ENCODE measurements around the gene JAK2. TPM values are rescaled to one million over a fixed set of nuclear protein-coding genes. Genes with fewer than 3 reads are reported as not detected.

The JAK2 gene
- total RNA-seq, 6 donors from 2014 or later = 19.6 to 52.9 (median 26.0) TPM

- no peak for ATAC-seq (ENCODE audit: low FRiP score in 2 of 2)
- no peak overlapping the region for H3K4me3 ChIP-seq
- TF ChIP-seq EP300 (IDR thresholded peaks at IDR 0.05) (no peak), POLR2AphosphoS5 (IDR thresholded peaks at IDR 0.05) (no peak), POLR2A (IDR thresholded peaks at IDR 0.05) (no peak), CTCF (IDR thresholded peaks at IDR 0.05) (no peak)
- H3K4me1 ChIP-seq = peaks cover 0 to 4% (median 1%) of the 10 kb centered on the region in 4 donors
- no peak overlapping the region for H3K27ac ChIP-seq
- H3K36me3 ChIP-seq = no peaks in the 10 kb centered on the region
- no peaks in the 10 kb centered on the region for H3K27me3 ChIP-seq
- WGBS, 2 donors = 77 to 80% methylated on average over 2 of the region's 2 CpGs
- no peaks in the 10 kb centered on the region for H3K9me3 ChIP-seq
- DNase-seq = no peak
These were observed 19.8 kb upstream of the JAK2 start for GRCh38 chr9:4965174-4965821.

GRCh38 chr9:4967523-4967922 lies 17.5 kb upstream of the JAK2 start:
- no peaks in the 10 kb centered on the region for H3K27me3 ChIP-seq
- H3K9me3 ChIP-seq = no peaks in the 10 kb centered on the region
- peaks cover 0 to 3% (median 0%) of the 10 kb centered on the region in 4 donors for H3K4me1 ChIP-seq
- no peak for TF ChIP-seq EP300 (IDR thresholded peaks at IDR 0.05)
- no peak for TF ChIP-seq POLR2A (IDR thresholded peaks at IDR 0.05)
- no peak for TF ChIP-seq POLR2AphosphoS5 (IDR thresholded peaks at IDR 0.05)
- no peak for TF ChIP-seq CTCF (IDR thresholded peaks at IDR 0.05)
- no peaks in the 10 kb centered on the region for H3K36me3 ChIP-seq
- H3K4me3 ChIP-seq = no peak overlapping the region
- DNase-seq = no peak
- 80 to 89% methylated on average over 3 of the region's 3 CpGs for WGBS, 2 donors
- ATAC-seq (ENCODE audit: low FRiP score in 2 of 2) = peak in 1 of 2 donors; percentile 54
- no peak overlapping the region for H3K27ac ChIP-seq

- H3K9me3 ChIP-seq = no peaks in the 10 kb centered on the region
These were observed 15.9 kb upstream of the JAK2 start for GRCh38 chr9:4969130-4969529.

GRCh38 chr9:4970970-4971641 lies 14.0 kb upstream of the JAK2 start:
- no peaks in the 10 kb centered on the region for H3K27me3 ChIP-seq
- peaks cover 0 to 6% (median 6%) of the 10 kb centered on the region in 4 donors for H3K4me1 ChIP-seq
- no peaks in the 10 kb centered on the region for H3K9me3 ChIP-seq
- no peak overlapping the region for H3K4me3 ChIP-seq
- 83 to 87% methylated on average over 8 of the region's 8 CpGs for WGBS, 2 donors
- TF ChIP-seq EP300 (IDR thresholded peaks at IDR 0.05) (no peak), POLR2A (IDR thresholded peaks at IDR 0.05) (no peak), POLR2AphosphoS5 (IDR thresholded peaks at IDR 0.05) (no peak), CTCF (IDR thresholded peaks at IDR 0.05) (no peak)
- peak in 1 of 2 donors; percentile 31 for ATAC-seq (ENCODE audit: low FRiP score in 2 of 2)
- H3K27ac ChIP-seq = no peak overlapping the region
- no peaks in the 10 kb centered on the region for H3K36me3 ChIP-seq
- no peak for DNase-seq

More at GRCh38 chr9:4969130-4969529, 15.9 kb upstream of the JAK2 start:
- Histone ChIP-seq H3K36me3 (no peaks in the 10 kb centered on the region), H3K27me3 (no peaks in the 10 kb centered on the region), H3K4me1 (peaks cover 0 to 8% (median 5%) of the 10 kb centered on the region in 4 donors), H3K27ac (no peak overlapping the region), H3K4me3 (no peak overlapping the region)
- TF ChIP-seq EP300 (IDR thresholded peaks at IDR 0.05) (no peak), POLR2AphosphoS5 (IDR thresholded peaks at IDR 0.05) (no peak), POLR2A (IDR thresholded peaks at IDR 0.05) (no peak), CTCF (IDR thresholded peaks at IDR 0.05) (no peak)
- 92 to 97% methylated on average over 1 of the region's 1 CpG for WGBS, 2 donors
- DNase-seq (no peak), ATAC-seq (ENCODE audit: low FRiP score in 2 of 2) (no peak)
